ENCODE measurements around the gene NFATC2IP.
A peak's percentile ranks its signal among the peaks of the same experiment; 100 is the strongest.
"Not testable (repeated sequence)": the region's sequence is repeated elsewhere in the genome, so short reads cannot be mapped to it uniquely, and the experiment has no call there.

NFATC2IP gene

GRCh38 chr16:28926284-28926683, 24.5 kb upstream of the NFATC2IP start:
- DNase-seq (ENCODE audit: low spot score) = not testable (repeated sequence)

- no peak for DNase-seq (ENCODE audit: low spot score)
These were observed 22.9 kb upstream of the NFATC2IP start for GRCh38 chr16:28927815-28928214.

- DNase-seq (ENCODE audit: low spot score) = no peak
These were observed 20.5 kb upstream of the NFATC2IP start for GRCh38 chr16:28930203-28930602.

GRCh38 chr16:28930652-28931051, 20.1 kb upstream of the NFATC2IP start:
- DNase-seq (ENCODE audit: low spot score) = peak; percentile 75

GRCh38 chr16:28931801-28932225, 18.9 kb upstream of the NFATC2IP start, which contains the start of gene CD19:
Gene CD19 (plus strand): TSS chr16:28931971. CDS start chr16:28932001, 30 bp downstream.
- DNase-seq (ENCODE audit: low spot score) = no peak

GRCh38 chr16:28932339-28933141, 18.2 kb upstream of the NFATC2IP start:
- DNase-seq (ENCODE audit: low spot score) = peak; percentile 55

GRCh38 chr16:28933171-28933570, 17.6 kb upstream of the NFATC2IP start:
- DNase-seq (ENCODE audit: low spot score) = no peak

GRCh38 chr16:28935346-28935745, 15.4 kb upstream of the NFATC2IP start:
- no peak for DNase-seq (ENCODE audit: low spot score)

- peak; percentile 65 for DNase-seq (ENCODE audit: low spot score)
These were observed 14.6 kb upstream of the NFATC2IP start for GRCh38 chr16:28935924-28936783.

GRCh38 chr16:28936784-28937155, 14.0 kb upstream of the NFATC2IP start:
- DNase-seq (ENCODE audit: low spot score) = no peak

GRCh38 chr16:28937222-28937876, 13.4 kb upstream of the NFATC2IP start:
- DNase-seq (ENCODE audit: low spot score) = no peak

GRCh38 chr16:28938721-28939120, 12.0 kb upstream of the NFATC2IP start:
- no peak for DNase-seq (ENCODE audit: low spot score)

- not testable (repeated sequence) for DNase-seq (ENCODE audit: low spot score)
These were observed 10.9 kb upstream of the NFATC2IP start for GRCh38 chr16:28939825-28940224.

- peak; percentile 58 for DNase-seq (ENCODE audit: low spot score)
These were observed 7.5 kb upstream of the NFATC2IP start for GRCh38 chr16:28943281-28943680.

GRCh38 chr16:28946681-28947080, 4.1 kb upstream of the NFATC2IP start:
- no peak for DNase-seq (ENCODE audit: low spot score)

GRCh38 chr16:28951410-28951943, 740 bp downstream of the NFATC2IP start:
- no peak for DNase-seq (ENCODE audit: low spot score)

- DNase-seq (ENCODE audit: low spot score) = no peak
These were observed 7.5 kb downstream of the NFATC2IP start for GRCh38 chr16:28958216-28958615.

GRCh38 chr16:28958836-28959235, 8.1 kb downstream of the NFATC2IP start:
- no peak for DNase-seq (ENCODE audit: low spot score)

GRCh38 chr16:28964072-28964471, 13.3 kb downstream of the NFATC2IP start:
- DNase-seq (ENCODE audit: low spot score) = no peak

GRCh38 chr16:28964496-28964895, 13.8 kb downstream of the NFATC2IP start:
- DNase-seq (ENCODE audit: low spot score) = no peak

GRCh38 chr16:28967156-28967555, 16.4 kb downstream of the NFATC2IP start:
- no peak for DNase-seq (ENCODE audit: low spot score)

GRCh38 chr16:28969696-28970095, 19.0 kb downstream of the NFATC2IP start:
- DNase-seq (ENCODE audit: low spot score) = not testable (repeated sequence)

Data from D341Med (cell line).